Mesenchymal stem cell (in vitro differentiated cells and primary cell): Measurements from ENCODE around the gene MYBPC2.
"Not testable (repeated sequence)": the region's sequence is repeated elsewhere in the genome, so short reads cannot be mapped to it uniquely, and the experiment has no call there.

ENCODE experiments used
- DNase-seq: peaks from one replicate; pipeline ENCODE4 v3.0.0-alpha.2; 2013
- H2AFZ ChIP-seq: one replicate; pipeline ENCODE4 v1.6.1; 2013; ENCODE audit warnings: low read depth, mild to moderate bottlenecking, control low read depth, inconsistent platforms, low read length, moderate library complexity
- H2AK5ac ChIP-seq: 2 replicates; pipeline ENCODE4 v1.6.1; 2013; ENCODE audit warnings: low read length, moderate library complexity, mild to moderate bottlenecking, inconsistent platforms; ENCODE audit not compliant: severe bottlenecking
- H2BK120ac ChIP-seq: one replicate; pipeline ENCODE4 v1.6.1; 2013; ENCODE audit warnings: low read depth, mild to moderate bottlenecking, inconsistent platforms, low read length, moderate library complexity
- H2BK12ac ChIP-seq, 2 experiments: one replicate each; pipeline ENCODE4 v1.6.1; 2013; ENCODE audit warnings: inconsistent platforms in 2 of 2, low read length in 2 of 2, mild to moderate bottlenecking in 2 of 2, moderate library complexity in 2 of 2, control low read depth in 1 of 2
- H2BK15ac ChIP-seq: one replicate; pipeline ENCODE4 v1.6.1; 2013; ENCODE audit warnings: mild to moderate bottlenecking, low read depth, inconsistent platforms; ENCODE audit not compliant: poor library complexity, severe bottlenecking
- H2BK5ac ChIP-seq: 2 replicates; pipeline ENCODE4 v1.6.1; 2013; ENCODE audit warnings: low read depth, mild to moderate bottlenecking, low read length, control low read depth, inconsistent platforms; ENCODE audit not compliant: poor library complexity, severe bottlenecking
- H3K14ac ChIP-seq, 2 experiments: one replicate each; pipeline ENCODE4 v1.6.1; 2013; ENCODE audit warnings: inconsistent platforms in 2 of 2, low read length in 2 of 2, control low read depth in 1 of 2, mild to moderate bottlenecking in 1 of 2, moderate library complexity in 1 of 2
- H3K18ac ChIP-seq, 2 experiments: one replicate each; pipeline ENCODE4 v1.6.1; 2013; ENCODE audit warnings: inconsistent platforms in 2 of 2, low read length in 2 of 2, control low read depth in 1 of 2, low read depth in 1 of 2, mild to moderate bottlenecking in 1 of 2
- H3K23ac ChIP-seq, 2 experiments: one replicate each; pipeline ENCODE4 v1.6.1; 2013; ENCODE audit warnings: inconsistent platforms in 2 of 2, low read length in 2 of 2, mild to moderate bottlenecking in 2 of 2, moderate library complexity in 2 of 2, control low read depth in 1 of 2
- H3K27ac ChIP-seq: 2 replicates; pipeline ENCODE4 v1.5.1; 2013; ENCODE audit warnings: mild to moderate bottlenecking, moderate library complexity, low read length, control low read depth, inconsistent platforms; ENCODE audit not compliant: poor library complexity, severe bottlenecking
- H3K27me3 ChIP-seq, 2 experiments: 2 replicates each; pipeline versions ENCODE4 v1.6.1 to v1.7.0; 2013; ENCODE audit warnings: low read length in 2 of 2, mild to moderate bottlenecking in 2 of 2, moderate library complexity in 2 of 2, control low read depth in 1 of 2, inconsistent platforms in 1 of 2; ENCODE audit not compliant: control insufficient read depth in 1 of 2, insufficient read depth in 1 of 2
- H3K36me3 ChIP-seq, 2 experiments: 2 replicates each; pipeline versions ENCODE4 v1.6.1 to v1.7.0; 2013; ENCODE audit warnings: low read length in 2 of 2, control low read depth in 1 of 2, inconsistent platforms in 1 of 2, low read depth in 1 of 2, mild to moderate bottlenecking in 1 of 2; ENCODE audit not compliant: insufficient read depth in 2 of 2, control insufficient read depth in 1 of 2
- H3K4ac ChIP-seq, 2 experiments: one replicate each; pipeline ENCODE4 v1.6.1; 2013; ENCODE audit warnings: inconsistent platforms in 2 of 2, low read length in 2 of 2, mild to moderate bottlenecking in 2 of 2, moderate library complexity in 2 of 2, control low read depth in 1 of 2, low read depth in 1 of 2
- H3K4me1 ChIP-seq: 2 replicates; pipeline ENCODE4 v1.6.1; 2013; ENCODE audit warnings: low read depth, low read length, control low read depth; ENCODE audit not compliant: control insufficient read depth, insufficient read depth
- H3K4me2 ChIP-seq: 2 replicates; pipeline ENCODE4 v1.6.1; 2013; ENCODE audit warnings: low read length, mild to moderate bottlenecking, inconsistent platforms; ENCODE audit not compliant: poor library complexity, severe bottlenecking
- H3K4me3 ChIP-seq, 2 experiments: 2 replicates each; pipeline versions ENCODE4 v1.5.1 to v1.7.0; 2013; ENCODE audit warnings: low read length in 2 of 2, mild to moderate bottlenecking in 2 of 2, control low read depth in 1 of 2, low read depth in 1 of 2; ENCODE audit not compliant: insufficient read depth in 1 of 2
- H3K79me1 ChIP-seq: replicated peaks from 2 replicates; pipeline ENCODE4 v1.6.1; 2013; ENCODE audit warnings: mild to moderate bottlenecking, control low read depth, low read length, inconsistent platforms; ENCODE audit not compliant: poor library complexity, severe bottlenecking
- H3K9ac ChIP-seq: 2 replicates; pipeline ENCODE4 v1.7.0; 2013; ENCODE audit warnings: mild to moderate bottlenecking, low read length, moderate library complexity
- H3K9me3 ChIP-seq: 2 replicates; pipeline ENCODE4 v1.7.0; 2013; ENCODE audit warnings: mild to moderate bottlenecking, low read length; ENCODE audit not compliant: control insufficient read depth
- H4K8ac ChIP-seq: one replicate; pipeline ENCODE4 v1.6.1; 2013; ENCODE audit warnings: inconsistent platforms, mild to moderate bottlenecking, low read length, moderate library complexity
- H4K91ac ChIP-seq: one replicate; pipeline ENCODE4 v1.6.1; 2013; ENCODE audit warnings: mild to moderate bottlenecking, low read length, inconsistent platforms
- WGBS: methylation state at CpG from one replicate; pipeline ENCODE4 v1.1.7; 2013; ENCODE audit warnings: mixed read lengths; 5-methylcytosine and 5-hydroxymethylcytosine counted together

The MYBPC2 gene

GRCh38 chr19:50390952-50391351 lies 41.7 kb upstream of the MYBPC2 start:
- H3K36me3 ChIP-seq: peaks cover 6 to 21% of the 10 kb centered on the region in 2 experiments
- H3K18ac ChIP-seq, H3K4me3 ChIP-seq, H2BK15ac ChIP-seq, H2BK120ac ChIP-seq, H3K9ac ChIP-seq, H4K8ac ChIP-seq, H2AK5ac ChIP-seq, H3K9me3 ChIP-seq, H2BK5ac ChIP-seq, H3K4me1 ChIP-seq, H2AFZ ChIP-seq, H2BK12ac ChIP-seq, H4K91ac ChIP-seq, H3K27ac ChIP-seq, H3K27me3 ChIP-seq, DNase-seq, H3K14ac ChIP-seq, H3K23ac ChIP-seq, H3K4ac ChIP-seq, H3K4me2 ChIP-seq: not testable (repeated sequence)
- H3K79me1 ChIP-seq: peaks cover 31% of the 10 kb centered on the region
- over 99% methylated on average over 14 of the region's 23 CpGs for WGBS

GRCh38 chr19:50392759-50393158 lies 39.9 kb upstream of the MYBPC2 start:
- no peak overlapping the region for H2BK12ac ChIP-seq
- H3K79me1 ChIP-seq: peaks cover 22% of the 10 kb centered on the region
- no peak for DNase-seq
- no peak overlapping the region for H3K4ac ChIP-seq
- H2BK120ac ChIP-seq: no peak overlapping the region
- no peak overlapping the region for H2BK5ac ChIP-seq
- no peak overlapping the region for H3K9ac ChIP-seq
- no peak overlapping the region for H2BK15ac ChIP-seq
- 83% methylated on average over 2 of the region's 5 CpGs for WGBS
- H2AK5ac ChIP-seq: no peak overlapping the region
- H3K27ac ChIP-seq: no peak overlapping the region
- H4K91ac ChIP-seq: no peak overlapping the region
- no peak overlapping the region for H4K8ac ChIP-seq
- no peak overlapping the region for H3K23ac ChIP-seq
- H3K9me3 ChIP-seq: no peaks in the 10 kb centered on the region
- no peak overlapping the region for H3K4me3 ChIP-seq
- H3K36me3 ChIP-seq: peaks cover 4 to 11% of the 10 kb centered on the region in 2 experiments
- H3K18ac ChIP-seq: no peak overlapping the region
- no peak overlapping the region for H2AFZ ChIP-seq
- H3K4me1 ChIP-seq: no peaks in the 10 kb centered on the region
- H3K27me3 ChIP-seq: no peaks in the 10 kb centered on the region
- no peak overlapping the region for H3K4me2 ChIP-seq
- H3K14ac ChIP-seq: no peak overlapping the region

- no peaks in the 10 kb centered on the region for H3K9me3 ChIP-seq
These were observed 39.1 kb upstream of the MYBPC2 start for GRCh38 chr19:50393589-50393988.

GRCh38 chr19:50394017-50394416 lies 38.7 kb upstream of the MYBPC2 start:
- peaks cover 1 to 18% of the 10 kb centered on the region in 2 experiments for H3K36me3 ChIP-seq
- WGBS: 97% methylated on average over 9 of the region's 9 CpGs
- H2BK12ac ChIP-seq: no peak overlapping the region
- peaks cover 23% of the 10 kb centered on the region for H3K79me1 ChIP-seq
- DNase-seq: no peak
- H3K4me3 ChIP-seq: no peak overlapping the region
- no peak overlapping the region for H2BK15ac ChIP-seq
- no peak overlapping the region for H3K27ac ChIP-seq
- H2BK5ac ChIP-seq: no peak overlapping the region
- H2AK5ac ChIP-seq: no peak overlapping the region
- no peak overlapping the region for H3K14ac ChIP-seq
- H2AFZ ChIP-seq: no peak overlapping the region
- no peak overlapping the region for H4K91ac ChIP-seq
- no peak overlapping the region for H3K9ac ChIP-seq
- no peaks in the 10 kb centered on the region for H3K9me3 ChIP-seq
- no peak overlapping the region for H4K8ac ChIP-seq
- H3K4me2 ChIP-seq: no peak overlapping the region
- H3K18ac ChIP-seq: no peak overlapping the region
- no peak overlapping the region for H3K4ac ChIP-seq
- no peaks in the 10 kb centered on the region for H3K4me1 ChIP-seq
- no peaks in the 10 kb centered on the region for H3K27me3 ChIP-seq
- no peak overlapping the region for H2BK120ac ChIP-seq
- no peak overlapping the region for H3K23ac ChIP-seq

More at GRCh38 chr19:50393589-50393988, 39.1 kb upstream of the MYBPC2 start:
- Histone ChIP-seq H2AFZ (no peak overlapping the region), H3K79me1 (peaks cover 22% of the 10 kb centered on the region), H4K8ac (no peak overlapping the region), H3K4ac (no peak overlapping the region), H4K91ac (no peak overlapping the region), H2BK120ac (no peak overlapping the region), H3K4me3 (no peak overlapping the region), H3K4me1 (no peaks in the 10 kb centered on the region), H3K4me2 (no peak overlapping the region), H3K18ac (no peak overlapping the region), H2BK15ac (no peak overlapping the region), H3K9ac (no peak overlapping the region), H2BK5ac (no peak overlapping the region), H2BK12ac (no peak overlapping the region), H3K36me3 (peaks cover 0 to 13% of the 10 kb centered on the region in 2 experiments), H3K23ac (no peak overlapping the region), H2AK5ac (no peak overlapping the region), H3K27me3 (no peaks in the 10 kb centered on the region), H3K27ac (no peak overlapping the region), H3K14ac (no peak overlapping the region)
- DNase-seq: no peak
- 97% methylated on average over 4 of the region's 4 CpGs for WGBS
